Stimulated activated CD8-positive, alpha-beta memory T cell treated with anti-CD3 and anti-CD28 coated beads, Interleukin-15, amount 100 ng/mL, for 1 hour (primary cell): ENCODE measurements around the gene ABCA1.

Experiments
- DNase-seq: peaks from one replicate; pipeline ENCODE4 v3.0.0-alpha.2; 2020; ENCODE audit warnings: low read depth

The ABCA1 gene

DNA sequence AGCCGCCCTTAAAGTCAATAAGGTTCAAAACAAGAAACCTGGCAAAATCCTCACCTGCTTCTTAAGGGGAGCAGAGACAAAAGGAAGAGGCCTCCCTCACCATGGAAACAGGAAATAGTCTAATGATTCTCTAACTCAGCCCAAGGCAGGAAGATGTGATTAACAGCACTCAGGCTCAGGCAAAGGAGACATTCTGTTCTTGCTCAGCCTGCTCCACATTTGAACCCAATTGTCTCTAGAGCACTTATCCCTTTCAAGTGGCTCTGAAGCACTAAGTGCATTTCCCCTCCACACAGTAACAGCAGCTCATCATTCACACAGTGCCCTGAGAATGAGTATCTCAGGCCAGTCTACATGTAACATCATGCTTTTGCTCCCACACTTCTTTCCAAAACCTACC, 91.7 kb downstream of the ABCA1 start:
- DNase-seq: no peak

DNA sequence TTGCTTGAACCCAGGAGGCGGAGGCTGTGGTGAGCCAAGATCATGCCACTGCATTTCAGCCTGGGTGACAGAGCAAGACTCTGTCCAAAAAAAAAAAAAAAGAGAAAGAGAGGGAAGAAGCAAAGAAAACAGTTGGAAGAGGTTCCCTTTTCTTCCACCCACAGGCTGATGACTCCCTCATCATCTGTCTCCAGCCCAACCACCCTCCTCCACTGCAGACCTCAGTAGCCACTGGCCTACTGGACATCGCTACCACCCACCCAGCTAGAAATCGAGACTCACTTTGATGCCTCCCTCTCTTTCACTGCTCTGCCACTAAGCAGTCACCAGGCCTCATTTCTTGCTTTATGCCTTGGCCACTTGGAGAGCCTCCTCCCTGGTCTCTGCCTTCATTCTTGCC, 92.8 kb downstream of the ABCA1 start:
- DNase-seq: no peak

DNA sequence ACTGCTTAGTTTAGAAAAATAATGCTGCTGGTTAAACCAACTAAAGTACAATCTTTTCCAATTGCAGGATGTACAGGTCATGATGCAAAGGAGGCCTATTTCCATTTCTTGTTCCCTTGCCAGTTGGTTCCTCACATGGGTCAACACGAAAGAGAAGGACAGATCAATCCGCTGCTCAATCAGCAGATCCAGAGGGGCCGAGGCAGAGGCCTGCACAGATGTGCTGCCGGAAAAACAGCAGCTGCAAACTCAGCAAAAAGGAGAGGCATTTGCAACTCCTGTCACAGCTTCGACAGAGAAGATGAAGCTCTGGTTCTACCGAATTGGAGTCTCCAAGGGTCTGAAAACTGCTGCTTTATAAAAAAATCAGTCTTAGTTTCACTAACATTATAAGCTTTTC, 94.3 kb downstream of the ABCA1 start:
- DNase-seq: no peak

DNA sequence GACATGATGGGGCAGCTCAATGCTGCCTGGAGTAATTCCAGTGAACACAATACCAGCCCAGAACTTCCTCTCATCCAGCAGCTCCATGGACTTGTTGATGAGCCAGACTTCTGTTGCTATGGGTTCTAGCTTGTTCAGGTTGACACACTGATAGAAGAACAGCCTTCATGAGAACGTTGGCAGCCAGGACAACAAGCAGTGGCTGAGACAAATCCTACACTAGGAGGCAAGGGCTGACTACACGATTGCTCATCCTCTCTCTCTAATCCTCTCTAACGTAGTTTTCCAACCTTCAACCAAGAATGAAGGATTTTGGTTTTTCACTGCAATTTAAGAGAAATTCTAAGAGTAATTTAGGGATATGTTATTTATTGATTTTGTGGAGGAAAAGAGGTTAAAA, 96.3 kb downstream of the ABCA1 start:
- no peak for DNase-seq

DNA sequence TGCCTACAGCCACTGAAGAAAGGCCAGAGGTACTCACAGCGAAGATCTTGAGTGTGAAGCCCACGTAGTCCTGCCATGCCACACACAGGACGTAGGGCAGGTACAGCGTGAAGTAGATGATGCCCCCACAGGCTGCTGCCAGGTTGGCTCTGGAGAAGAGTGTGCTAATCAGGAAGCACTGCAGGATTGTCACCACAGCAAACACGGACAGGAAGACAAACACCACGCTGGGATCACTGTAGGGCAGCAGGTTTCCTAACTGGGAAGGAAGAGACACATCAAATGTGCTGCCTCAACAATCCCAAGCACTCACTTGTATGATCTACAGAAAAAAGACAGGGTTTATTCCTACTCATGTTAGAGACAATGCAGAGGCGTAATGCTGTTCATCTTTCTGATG, 101.0 kb downstream of the ABCA1 start:
- DNase-seq: no peak

DNA sequence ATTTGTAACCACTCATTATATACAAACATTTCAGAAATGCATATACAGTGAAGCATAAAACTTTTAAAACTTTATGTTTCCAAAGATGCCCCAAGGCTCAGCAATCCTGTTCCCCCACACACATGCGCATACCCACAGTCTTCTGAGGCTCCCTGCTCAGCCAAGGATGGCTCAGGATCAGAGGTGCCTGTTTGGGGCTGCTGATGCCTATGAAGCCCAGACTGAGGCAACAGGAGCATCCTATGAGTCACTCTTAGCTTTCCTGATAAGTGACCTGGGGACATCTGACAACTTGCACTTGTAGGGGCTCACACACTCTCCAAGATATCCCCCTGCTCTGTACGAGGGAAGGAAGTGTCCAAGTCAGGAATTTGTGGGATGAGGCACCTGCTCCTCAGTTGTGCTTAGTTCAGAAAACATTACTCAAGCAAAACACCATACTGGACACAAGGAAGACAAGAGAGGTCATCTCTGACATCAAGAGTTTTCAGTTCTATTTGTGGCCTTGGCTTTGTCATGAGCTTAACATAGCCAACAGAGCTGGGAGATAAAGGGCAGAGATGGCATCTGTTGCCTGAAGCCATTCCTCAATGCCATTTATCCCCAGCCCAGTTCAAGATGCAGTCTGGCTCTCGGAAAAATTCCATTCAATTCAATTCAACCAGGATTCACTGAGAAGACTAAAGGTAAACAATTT, 101.7 kb downstream of the ABCA1 start:
- no peak for DNase-seq

DNA sequence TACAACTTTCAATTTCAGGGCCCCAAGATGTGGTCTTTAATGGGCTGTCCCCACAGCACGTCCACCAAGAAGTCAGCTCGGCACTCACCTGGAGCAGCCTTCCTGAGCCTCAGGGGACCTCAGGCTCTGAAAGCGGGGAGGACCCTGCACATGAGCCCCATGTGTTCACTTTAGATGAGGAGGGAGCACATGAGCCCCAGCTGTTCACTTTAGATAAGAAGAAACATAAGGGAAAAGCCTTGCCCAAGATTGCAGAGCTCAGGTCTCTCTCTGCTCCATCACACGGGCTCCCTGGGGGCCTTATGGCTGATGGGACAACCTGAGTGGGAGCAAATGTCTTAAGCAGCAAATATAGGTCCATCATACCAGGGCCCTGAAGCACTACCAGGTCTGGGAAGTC, 107.6 kb downstream of the ABCA1 start:
- no peak for DNase-seq

DNA sequence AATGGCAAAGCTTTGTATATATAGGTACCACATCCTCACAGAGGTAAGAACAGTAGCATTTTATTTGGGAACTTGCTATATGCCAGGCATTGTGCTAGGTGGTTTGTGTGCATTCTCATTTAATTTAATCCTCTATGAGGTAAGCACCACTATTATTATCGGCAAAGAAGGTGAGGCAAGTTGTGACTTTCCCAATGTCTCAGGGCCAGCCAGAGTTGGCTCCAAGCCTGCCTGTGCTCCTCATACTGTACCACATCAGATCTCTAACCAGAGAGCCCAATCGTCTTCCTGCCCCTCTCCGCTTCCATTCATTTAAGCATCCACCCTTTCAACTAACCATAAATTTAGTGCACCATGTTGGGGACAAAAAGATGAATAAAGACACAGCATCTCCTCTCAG, 108.9 kb downstream of the ABCA1 start:
- no peak for DNase-seq

DNA sequence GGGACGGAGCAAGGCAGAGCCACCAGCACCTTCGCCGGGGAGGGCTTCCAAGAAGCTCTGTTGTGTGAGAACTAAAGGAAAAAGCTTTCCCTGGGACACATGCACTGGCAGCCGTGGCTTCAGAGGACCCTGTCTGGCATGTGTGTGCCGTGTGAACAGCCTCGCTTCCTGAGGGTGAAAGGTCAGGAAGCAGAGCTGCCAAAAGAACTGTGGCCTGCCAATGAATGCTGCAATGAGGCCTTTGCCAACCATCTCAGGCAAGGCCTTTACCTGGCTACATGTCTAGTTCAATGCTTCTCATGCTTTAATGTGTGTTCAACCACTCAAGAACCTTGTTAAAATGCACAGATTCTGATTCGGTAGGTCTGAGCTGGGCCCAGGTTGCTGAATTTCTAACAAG, 110.5 kb downstream of the ABCA1 start:
- no peak for DNase-seq

DNA sequence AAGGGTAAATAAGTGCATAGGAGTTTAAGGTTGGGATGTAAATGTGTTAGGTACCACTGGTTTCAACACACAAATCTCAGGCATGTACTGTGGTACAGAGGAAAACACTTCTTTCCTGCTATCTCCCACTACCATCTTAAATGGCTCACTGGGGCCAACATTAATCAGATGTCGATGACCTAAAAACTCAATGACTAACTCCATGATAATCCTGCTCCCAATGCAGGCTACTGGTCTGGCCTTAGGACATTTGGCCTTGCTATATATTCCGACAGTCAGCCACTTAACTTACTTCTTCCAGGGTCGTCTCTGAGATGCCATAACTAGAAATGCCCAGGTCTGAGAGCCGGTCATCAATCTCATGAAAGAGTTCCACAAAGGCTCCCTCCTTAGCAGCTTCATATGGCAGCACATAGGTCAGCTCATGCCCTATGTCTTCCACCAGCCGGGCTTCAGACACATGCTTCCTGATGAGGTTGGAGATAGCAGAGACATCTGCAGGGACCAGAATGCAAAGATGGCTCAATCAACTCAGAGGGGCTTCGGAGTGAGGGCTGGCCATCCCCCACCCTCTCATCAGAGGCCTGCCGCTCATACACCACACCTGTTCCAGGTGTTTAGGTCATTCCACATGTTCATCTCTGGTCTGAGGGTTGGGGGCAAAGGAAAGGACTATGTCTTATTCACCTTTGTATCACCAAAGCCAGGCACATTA, 111.9 kb downstream of the ABCA1 start:
- DNase-seq: no peak

DNA sequence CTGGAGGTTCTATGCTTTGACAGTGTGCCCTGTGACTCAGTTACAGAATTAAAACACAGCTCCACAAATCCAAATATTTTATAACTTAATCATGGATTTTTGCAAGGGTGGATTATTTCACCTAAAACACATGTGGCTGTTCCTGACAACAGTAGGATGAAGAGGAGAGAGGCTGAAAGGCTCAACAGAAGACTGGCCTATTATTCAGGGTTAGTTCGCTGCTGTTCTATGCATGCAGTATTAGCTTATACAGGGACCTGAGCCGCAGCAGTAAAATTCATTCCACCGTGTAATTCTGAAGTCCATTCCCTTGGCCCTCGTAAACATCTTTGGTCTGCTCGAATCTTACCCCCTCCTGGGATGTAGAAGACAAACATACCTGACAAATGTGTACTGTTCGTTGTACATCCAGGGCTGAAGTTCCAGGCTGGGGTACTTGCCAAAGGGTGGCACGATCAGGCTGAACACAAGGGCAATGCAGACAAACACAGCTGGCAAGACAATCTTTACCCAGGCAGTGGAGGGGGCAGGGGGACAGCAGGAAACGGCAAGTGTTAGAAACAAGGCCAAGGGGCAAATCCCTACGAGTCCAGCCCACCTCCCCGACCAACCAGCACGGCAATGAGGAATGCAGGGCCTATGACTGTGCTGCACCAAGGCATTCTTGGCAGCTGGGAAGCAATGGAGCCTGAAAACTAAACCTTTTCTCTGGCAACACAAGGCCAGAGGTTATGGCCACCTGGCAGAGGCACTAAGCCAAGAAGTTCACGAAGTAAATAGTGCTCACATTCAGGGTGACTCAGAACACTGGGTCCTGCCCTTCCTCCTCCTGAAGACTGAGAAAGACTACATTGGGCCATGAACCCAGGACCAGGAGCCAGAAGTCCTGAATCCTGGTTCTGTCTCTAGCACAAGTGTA, 117.3 kb downstream of the ABCA1 start:
- DNase-seq: no peak

DNA sequence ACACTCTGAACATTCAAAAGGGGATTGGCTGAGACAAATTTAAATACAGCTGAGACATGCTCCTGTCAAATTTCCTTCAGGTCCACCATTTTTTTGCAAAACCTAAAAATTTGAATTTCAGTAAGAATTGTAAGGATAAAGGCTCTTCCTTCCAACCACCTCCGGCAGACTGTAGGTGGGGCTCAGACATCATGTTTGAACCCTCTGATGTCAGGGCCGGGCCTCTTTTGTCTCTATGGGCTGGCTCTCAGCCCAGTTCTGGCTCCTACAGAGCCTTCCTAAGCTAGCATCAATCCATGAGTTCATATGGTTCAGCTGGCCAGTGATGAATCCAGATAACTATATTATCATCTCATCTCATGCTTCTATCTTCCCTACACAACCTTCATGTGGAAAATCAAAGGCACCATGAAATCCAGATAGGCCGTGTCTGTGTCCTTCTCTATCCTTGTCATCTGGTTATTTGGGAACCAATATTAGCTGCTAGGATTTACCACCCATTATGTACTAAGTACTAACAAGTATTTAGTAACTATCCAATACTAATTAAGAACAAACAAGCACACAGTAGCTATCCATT, 119.8 kb downstream of the ABCA1 start:
- DNase-seq: no peak

DNA sequence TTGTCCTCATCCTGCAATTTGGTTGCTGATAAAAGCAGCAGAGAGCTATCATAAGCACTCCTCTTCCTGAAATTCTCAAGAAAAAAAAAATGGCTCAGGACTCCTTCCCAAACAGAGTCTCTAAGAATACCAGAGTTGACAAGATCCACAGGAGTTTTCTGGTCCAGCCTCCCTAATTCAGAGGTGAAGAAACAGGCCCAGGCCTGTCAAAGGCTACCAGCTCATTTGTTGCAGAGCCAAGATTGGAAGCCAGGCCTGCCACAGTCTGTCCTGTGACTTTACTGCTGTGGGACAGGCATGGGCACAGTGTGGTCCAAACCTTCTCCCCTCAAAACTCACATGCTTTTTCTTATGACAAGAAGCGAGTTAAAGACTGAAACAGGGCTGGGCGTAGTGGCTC, 122.5 kb downstream of the ABCA1 start:
- DNase-seq: no peak

DNA sequence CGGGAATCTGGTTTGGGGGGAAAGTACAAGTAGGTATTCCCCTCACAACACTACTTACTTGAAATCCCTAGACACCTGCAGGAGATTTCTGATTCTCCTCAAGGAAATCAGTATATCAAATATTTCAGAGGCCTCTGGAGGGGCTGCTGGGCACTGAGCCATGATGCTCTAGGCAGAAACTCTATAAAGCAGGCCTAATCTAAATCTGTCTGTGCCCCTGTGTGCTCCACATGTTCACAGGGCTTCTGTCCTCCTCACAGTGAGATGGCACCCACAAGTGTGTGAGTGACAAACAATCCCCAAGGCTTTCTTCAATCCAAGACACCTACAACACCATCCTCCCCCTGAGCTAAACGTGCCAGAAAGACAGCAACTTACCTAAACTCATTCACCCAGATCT, 125.0 kb downstream of the ABCA1 start:
- no peak for DNase-seq

DNA sequence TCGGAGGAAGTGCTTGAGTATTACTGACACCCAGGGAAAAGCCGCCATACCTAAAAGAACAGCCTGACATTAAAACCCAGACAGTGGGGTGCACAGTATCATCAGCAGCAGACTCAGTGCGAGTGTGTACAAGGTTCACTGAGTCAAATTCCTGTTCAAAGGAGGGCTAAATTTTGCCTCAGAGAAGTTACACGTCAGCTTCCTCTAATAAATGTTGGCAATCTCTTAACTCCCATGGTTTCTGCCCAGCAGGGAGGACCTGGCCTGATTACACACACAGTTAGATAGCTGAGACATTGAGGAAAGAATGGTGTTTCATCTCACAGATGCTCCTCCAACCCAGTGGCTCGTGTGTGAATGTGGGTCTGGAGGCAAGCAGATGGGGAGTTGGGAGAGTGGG, 125.8 kb downstream of the ABCA1 start:
- no peak for DNase-seq

DNA sequence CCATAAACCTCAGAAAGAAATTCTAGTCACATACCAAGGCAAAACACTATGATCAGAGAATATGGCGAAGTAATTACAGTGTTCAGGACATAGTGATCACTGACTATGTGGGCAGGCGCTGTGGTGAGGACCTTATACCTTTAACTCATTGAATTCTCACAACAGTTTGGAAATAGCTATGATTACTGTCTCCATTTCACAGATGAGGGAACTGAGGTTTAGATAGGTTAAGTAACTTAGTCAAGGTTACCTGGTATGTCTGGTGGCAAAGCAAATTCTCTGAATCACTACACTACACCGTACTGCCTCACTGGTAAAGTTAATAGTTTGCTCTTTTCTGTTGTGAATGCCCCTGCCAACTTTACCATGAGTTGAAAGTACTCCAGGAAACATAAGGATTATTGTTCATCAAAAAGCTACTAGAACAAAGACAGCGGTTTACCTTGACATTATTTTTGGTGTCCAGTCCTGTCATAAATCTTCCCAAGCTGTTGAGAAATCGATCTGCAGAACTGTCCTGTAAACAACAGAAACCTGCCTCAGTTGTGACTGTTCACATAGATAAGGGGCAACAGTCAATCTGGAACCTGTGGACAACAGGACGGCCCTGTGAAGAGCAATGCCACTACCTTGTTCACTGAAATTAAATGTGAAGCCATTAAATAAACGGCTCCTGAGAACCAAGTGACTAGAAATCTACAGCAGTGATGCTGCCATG, 127.7 kb downstream of the ABCA1 start:
- DNase-seq: no peak

DNA sequence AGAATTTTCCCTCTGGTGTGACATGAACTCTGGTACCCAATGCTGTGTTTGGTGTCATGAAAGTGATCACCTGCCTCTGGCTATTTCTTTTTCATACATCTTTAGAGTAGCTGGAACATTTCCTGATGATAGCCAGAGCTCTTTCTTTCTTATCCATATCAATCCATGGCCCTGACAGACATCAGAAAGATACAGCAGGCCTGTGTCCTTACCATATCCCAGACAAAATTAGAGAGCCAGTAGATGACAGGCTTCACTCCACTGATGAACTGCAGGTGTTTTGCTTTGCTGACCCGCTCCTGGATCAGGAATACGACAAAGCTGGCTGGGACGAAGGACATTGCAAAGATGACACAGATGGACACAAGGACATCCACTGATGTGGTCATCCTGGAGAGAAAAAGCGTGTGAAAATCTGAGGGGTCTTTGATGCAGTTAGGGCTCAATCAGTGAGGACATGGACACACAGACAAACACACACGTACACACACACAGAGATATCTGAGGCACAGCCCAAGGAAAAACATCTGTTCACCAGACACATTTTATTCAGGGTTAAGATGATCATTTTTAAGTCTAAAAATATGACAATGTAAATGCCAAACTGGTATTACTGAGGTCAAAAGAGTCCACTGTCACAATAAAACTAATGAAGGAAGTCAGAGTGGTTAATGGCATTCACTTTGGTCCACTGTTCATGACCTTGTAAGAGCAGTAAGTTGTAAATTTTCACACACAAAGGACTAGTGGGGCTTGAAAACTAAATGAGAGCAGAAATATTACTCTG, 129.6 kb downstream of the ABCA1 start:
- DNase-seq: no peak

DNA sequence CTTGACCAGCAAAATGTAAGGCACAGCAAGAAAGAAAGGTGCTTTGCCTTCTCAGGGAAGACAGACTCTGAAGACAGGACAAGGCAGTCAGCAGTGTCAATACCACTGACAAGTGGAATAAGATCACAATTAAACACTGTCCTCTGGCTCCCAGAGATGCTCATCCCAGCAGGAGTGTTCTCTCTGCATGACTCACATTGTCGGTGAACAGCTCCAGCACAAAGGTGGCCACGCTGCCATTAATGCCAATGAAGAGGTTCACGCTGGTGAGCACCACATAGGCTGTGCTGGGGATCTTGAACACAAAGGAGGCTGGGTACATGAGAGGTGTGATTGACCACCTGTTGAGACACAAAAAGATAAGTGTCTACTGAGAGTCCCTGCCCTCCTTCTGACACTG, 132.1 kb downstream of the ABCA1 start:
- no peak for DNase-seq

DNA sequence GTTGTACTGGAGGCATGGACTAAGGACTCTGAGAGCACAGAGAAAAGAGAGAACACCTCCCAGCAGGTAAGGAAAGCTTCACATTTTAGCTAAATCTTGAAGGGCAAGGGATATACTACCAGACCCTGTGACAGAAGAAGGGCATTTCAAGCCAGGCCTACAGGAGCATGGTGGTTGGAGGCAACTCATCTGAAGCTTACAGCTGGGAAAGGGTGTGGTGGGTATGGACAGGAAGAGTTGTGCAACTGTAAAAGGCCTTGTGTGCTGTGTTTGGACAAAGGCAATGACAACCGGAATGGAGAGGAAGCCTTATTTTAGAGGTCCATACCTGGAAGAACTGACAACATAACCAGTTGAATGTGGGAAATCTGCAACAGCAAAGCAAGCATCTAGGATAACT, 132.9 kb downstream of the ABCA1 start:
- DNase-seq: no peak

DNA sequence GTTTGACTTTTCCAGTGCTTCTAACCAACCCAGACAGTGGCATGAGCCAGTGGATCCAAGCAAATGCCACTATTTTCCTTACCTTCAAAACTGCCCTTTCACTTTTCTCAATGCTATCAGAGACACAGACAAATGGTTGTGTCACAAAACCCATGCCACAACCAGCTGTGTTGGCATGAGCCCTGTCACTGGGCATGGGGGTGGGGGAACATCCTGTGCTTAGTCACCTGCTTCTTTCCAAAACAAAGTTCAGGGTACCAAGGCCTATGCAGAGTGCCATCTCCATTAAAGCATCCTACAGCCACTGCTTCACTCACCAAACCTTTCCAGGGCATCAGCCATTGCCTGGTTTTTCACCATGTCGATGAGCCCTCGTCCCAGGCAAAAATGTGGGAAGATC, 133.9 kb downstream of the ABCA1 start:
- no peak for DNase-seq

DNA sequence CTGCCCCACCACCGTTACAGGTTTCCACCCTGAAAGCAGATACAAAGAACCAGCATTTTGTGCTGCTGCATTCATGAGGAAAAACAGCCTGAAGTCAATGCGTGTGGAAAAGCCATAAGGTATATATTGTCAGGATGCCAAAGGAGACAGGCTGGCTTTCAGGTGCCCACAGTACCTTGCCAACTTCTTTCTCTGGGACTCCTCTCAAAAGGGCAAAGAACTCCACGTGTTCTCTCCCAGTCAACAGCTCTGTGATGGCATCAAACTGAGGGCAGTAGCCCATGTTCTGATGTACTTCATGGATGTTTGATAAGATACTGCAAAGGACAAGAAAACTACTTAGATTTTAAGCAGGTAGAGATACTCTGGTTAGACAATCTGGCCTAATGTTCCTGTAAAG, 139.7 kb downstream of the ABCA1 start:
- DNase-seq: no peak
